ENCODE measurements around the gene CLMN.

CLMN gene

GRCh38 chr14:95225251-95225887 lies 94.3 kb downstream of the CLMN start:
- no peak overlapping the region for H3K4me3 ChIP-seq (ENCODE audit: low read depth, low read length)
- TF ChIP-seq CTCF (conservative IDR thresholded peaks at IDR 0.05; ENCODE audit: low read depth, low read length), result no peak
- DNase-seq (ENCODE audit: low read depth), result no peak

- no peak for TF ChIP-seq CTCF (conservative IDR thresholded peaks at IDR 0.05; ENCODE audit: low read depth, low read length)
- peak; percentile 92 for DNase-seq (ENCODE audit: low read depth)
- H3K4me3 ChIP-seq (ENCODE audit: low read depth, low read length), result no peak overlapping the region
Measured at GRCh38 chr14:95222870-95223398, 96.8 kb downstream of the CLMN start.

GRCh38 chr14:95222151-95222631 lies 97.5 kb downstream of the CLMN start:
- no peak for TF ChIP-seq CTCF (conservative IDR thresholded peaks at IDR 0.05; ENCODE audit: low read depth, low read length)
- no peak overlapping the region for H3K4me3 ChIP-seq (ENCODE audit: low read depth, low read length)
- peak; percentile 80 for DNase-seq (ENCODE audit: low read depth)

- no peak for TF ChIP-seq CTCF (conservative IDR thresholded peaks at IDR 0.05; ENCODE audit: low read depth, low read length)
- H3K4me3 ChIP-seq (ENCODE audit: low read depth, low read length), result no peak overlapping the region
- DNase-seq (ENCODE audit: low read depth), result no peak
Measured at GRCh38 chr14:95221531-95221930, 98.2 kb downstream of the CLMN start.

- no peak overlapping the region for H3K4me3 ChIP-seq (ENCODE audit: low read depth, low read length)
- peak; percentile 90 for DNase-seq (ENCODE audit: low read depth)
- TF ChIP-seq CTCF (conservative IDR thresholded peaks at IDR 0.05; ENCODE audit: low read depth, low read length), result peak; percentile 20
Measured at GRCh38 chr14:95220663-95221231, 99.0 kb downstream of the CLMN start.

- no peak for TF ChIP-seq CTCF (conservative IDR thresholded peaks at IDR 0.05; ENCODE audit: low read depth, low read length)
- DNase-seq (ENCODE audit: low read depth), result no peak
- H3K4me3 ChIP-seq (ENCODE audit: low read depth, low read length), result no peak overlapping the region
Measured at GRCh38 chr14:95218472-95219193, 101.1 kb downstream of the CLMN start.

Data from choroid plexus epithelial cell (primary cell).